ENCODE measurements around the gene YEATS4.

GRCh38 chr12:69423037-69423905, 63.7 kb downstream of the YEATS4 start:
- no peak for TF ChIP-seq CTCF (IDR thresholded peaks at IDR 0.05)
- no peak for TF ChIP-seq POLR2A (IDR thresholded peaks at IDR 0.05)
- no peak for TF ChIP-seq POLR2AphosphoS5 (IDR thresholded peaks at IDR 0.05)
- no peak for TF ChIP-seq EP300 (IDR thresholded peaks at IDR 0.05)
